AG04449 (cell line): Measurements from ENCODE around the gene TPP2.

ENCODE experiments used
- CTCF ChIA-PET: fragments of 350-600 bp; formaldehyde crosslinking; extraction: SDS; loops from one replicate; lab custom pipeline; 2021; ENCODE audit warnings: antibody characterized with exemption; lab: Yijun Ruan, JAX
- POLR2A ChIA-PET: fragments of 400-600, 350-600 bp; formaldehyde crosslinking; extraction: SDS; loops from one replicate; lab custom pipeline; 2020; ENCODE audit warnings: antibody characterized with exemption, inconsistent platforms; lab: Yijun Ruan, JAX
- DNase-seq: peaks from one replicate; pipeline ENCODE4 v3.0.0-alpha.2; 2010; ENCODE audit warnings: low read depth, low spot score
- H3K4me3 ChIP-seq: 2 replicates; pipeline ENCODE4 v1.5.1; 2011; ENCODE audit warnings: low read depth, mild to moderate bottlenecking, control low read depth, low read length
- TF ChIP-seq, protein P1 (sequence below): IDR thresholded peaks from one replicate; pipeline ENCODE4 v1.5.1; 2011; ENCODE audit warnings: mild to moderate bottlenecking, moderate library complexity, low read length, control low read depth, inconsistent platforms; ENCODE audit not compliant: insufficient read depth; ENCODE audit errors: missing control alignments

The TPP2 gene

DNA sequence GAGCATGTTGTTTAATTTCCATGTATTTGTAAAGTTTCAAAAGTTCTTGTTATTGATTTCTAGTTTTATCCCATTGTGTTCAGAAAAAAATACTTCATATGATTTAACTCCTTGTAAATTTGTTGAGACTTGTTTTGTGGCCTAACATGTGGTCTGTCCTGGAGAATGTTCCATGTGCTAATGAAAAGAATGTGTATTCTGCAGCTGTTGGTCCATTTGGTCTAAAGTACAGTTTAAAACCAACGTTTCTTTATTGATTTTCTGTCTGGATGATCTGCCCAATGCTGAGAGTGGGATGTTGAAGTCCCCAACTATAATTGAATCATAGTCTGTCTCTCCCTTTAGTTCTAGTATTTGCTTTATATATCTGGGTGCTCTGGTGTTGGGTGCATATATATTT, 34.9 kb upstream of the TPP2 start:
- CTCF ChIA-PET, result no interaction called here
- H3K4me3 ChIP-seq, result no peak overlapping the region
- DNase-seq, result no peak
- TF ChIP-seq, protein P1, sequence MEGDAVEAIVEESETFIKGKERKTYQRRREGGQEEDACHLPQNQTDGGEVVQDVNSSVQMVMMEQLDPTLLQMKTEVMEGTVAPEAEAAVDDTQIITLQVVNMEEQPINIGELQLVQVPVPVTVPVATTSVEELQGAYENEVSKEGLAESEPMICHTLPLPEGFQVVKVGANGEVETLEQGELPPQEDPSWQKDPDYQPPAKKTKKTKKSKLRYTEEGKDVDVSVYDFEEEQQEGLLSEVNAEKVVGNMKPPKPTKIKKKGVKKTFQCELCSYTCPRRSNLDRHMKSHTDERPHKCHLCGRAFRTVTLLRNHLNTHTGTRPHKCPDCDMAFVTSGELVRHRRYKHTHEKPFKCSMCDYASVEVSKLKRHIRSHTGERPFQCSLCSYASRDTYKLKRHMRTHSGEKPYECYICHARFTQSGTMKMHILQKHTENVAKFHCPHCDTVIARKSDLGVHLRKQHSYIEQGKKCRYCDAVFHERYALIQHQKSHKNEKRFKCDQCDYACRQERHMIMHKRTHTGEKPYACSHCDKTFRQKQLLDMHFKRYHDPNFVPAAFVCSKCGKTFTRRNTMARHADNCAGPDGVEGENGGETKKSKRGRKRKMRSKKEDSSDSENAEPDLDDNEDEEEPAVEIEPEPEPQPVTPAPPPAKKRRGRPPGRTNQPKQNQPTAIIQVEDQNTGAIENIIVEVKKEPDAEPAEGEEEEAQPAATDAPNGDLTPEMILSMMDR, result no peak
- POLR2A ChIA-PET, result no interaction called here

DNA sequence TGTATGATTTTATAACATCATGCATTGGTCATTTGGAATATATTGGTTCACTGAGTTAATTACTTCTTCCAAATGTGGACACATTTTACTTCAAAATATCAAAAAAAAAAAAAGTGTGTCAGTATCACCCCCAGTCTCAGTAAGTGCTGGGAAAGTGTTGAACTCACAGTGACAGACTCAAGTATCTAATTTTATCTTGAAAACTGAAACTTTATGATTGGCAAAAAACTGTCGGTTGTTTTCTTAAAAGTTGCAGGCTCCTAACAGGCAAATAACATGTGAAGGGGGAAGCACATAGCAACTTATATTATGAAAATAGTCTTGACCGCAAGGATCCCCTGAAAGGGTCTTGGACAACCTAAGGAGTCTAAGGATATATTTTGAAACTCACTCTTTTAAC, 33.5 kb upstream of the TPP2 start:
- POLR2A ChIA-PET, result no interaction called here
- H3K4me3 ChIP-seq, result no peak overlapping the region
- no peak for DNase-seq
- TF ChIP-seq, protein P1, result no peak
- CTCF ChIA-PET, result no interaction called here

DNA sequence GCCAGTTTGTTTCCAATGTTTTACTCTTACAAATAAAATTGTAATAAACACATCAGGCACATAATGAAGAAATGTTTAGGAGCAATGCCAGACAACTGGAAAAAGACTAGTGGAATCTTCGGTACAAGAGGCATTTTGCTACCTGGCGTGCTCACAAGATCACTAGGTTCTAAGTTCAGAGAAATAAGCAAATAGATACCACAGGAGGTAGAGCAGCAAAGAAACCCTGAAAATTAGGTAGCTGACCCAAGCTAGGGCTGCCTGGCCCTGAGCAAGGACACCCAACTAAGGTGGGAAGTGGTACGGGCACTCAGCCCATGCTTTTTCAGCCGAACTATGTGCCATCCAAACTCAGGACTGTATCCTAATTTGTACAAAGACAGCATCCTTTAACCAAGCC, 32.2 kb upstream of the TPP2 start:
- no peak overlapping the region for H3K4me3 ChIP-seq
- ChIA-PET POLR2A (no interaction called here), CTCF (interaction anchor here (0.9 to 1.2 kb wide), 3 partner anchors 8 to 423 kb away, joined by 3 to 8 read pairs (median 4); no protein-coding TSS in a partner anchor)
- TF ChIP-seq, protein P1, result no peak
- no peak for DNase-seq

DNA sequence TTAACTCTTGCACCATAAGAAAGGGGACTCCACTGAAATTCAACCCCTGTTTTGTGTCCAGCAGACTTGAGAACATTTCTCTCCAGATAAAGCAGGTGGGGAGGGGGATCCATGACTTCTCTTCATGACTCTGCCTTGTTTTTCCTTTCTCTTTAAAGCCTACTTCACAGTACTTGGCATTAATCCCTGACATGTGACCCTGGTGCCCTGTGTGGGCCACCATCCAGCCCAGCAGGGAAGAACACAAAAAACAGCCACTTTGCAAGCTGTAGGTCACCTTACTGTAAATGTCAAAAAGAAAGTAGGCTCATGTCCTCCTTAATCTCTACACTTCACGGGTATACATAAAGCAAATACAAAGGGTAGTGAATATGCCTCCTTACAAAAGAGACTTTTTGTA, 30.3 kb upstream of the TPP2 start:
- ChIA-PET POLR2A (no interaction called here), CTCF (interaction anchor here (1.2 to 1.7 kb wide), 2 partner anchors 13 to 1421 kb away, joined by 4 to 6 read pairs; no protein-coding TSS in a partner anchor)
- TF ChIP-seq, protein P1, result no peak
- no peak for DNase-seq
- no peak overlapping the region for H3K4me3 ChIP-seq

DNA sequence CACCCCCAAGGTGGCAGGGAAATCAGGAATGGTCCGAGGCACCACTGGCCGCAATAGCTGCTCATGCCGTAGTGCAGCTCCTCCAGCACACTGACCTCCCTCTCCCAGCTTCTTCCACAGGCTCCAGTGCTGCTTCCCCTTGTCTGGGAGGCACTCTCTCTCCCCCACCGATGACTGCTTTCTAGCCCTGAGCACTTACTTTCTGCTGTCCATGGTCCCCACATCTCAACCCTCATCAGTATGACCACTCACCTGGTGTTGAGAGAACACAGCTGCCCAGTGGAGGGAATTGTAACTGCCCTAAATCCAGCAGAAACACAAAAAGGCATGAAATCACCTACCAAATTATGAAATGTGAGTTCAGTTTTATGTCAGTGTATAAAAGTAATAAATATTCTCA, 28.9 kb upstream of the TPP2 start:
- ChIA-PET CTCF (interaction anchor here (1.8 kb wide), 1 partner anchor 12 kb away, joined by 9 read pairs; no protein-coding TSS in a partner anchor), POLR2A (no interaction called here)
- no peak overlapping the region for H3K4me3 ChIP-seq
- TF ChIP-seq, protein P1, result no peak
- DNase-seq, result no peak

DNA sequence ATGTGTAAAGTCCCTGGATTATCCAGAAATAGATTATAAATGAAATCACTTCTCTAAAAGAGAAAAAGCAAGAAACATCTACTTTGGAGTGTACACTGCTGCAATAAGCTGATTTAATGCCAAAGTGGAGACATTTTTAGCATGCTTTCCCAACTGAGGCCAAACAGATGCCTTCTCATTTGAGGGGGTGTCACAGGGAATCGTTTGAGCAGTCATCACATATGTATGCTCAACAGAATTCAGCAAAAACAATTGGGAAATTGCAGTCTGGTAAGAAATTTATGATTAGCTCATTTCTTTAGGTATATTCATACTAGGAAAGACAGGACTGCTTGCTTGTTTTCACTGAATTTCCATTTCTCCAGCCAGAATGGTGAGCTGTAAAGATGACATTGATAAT, 27.3 kb upstream of the TPP2 start:
- CTCF ChIA-PET, result interaction anchor here (0.6 to 3.1 kb wide), 5 partner anchors 10 to 427 kb away, joined by 3 to 16 read pairs (median 3); no protein-coding TSS in a partner anchor
- H3K4me3 ChIP-seq, result no peak overlapping the region
- TF ChIP-seq, protein P1, result no peak
- POLR2A ChIA-PET, result interaction anchor here (1.0 kb wide), 1 partner anchor 27 kb away, joined by 3 read pairs; the partner anchor contains the start of gene TPP2
- peak; percentile 64 for DNase-seq
